ENCODE measurements around the gene SHROOM4.

GRCh38 chrX:50698944-50699343 is 115.0 kb downstream of the SHROOM4 start:
- TF ChIP-seq, protein P1, sequence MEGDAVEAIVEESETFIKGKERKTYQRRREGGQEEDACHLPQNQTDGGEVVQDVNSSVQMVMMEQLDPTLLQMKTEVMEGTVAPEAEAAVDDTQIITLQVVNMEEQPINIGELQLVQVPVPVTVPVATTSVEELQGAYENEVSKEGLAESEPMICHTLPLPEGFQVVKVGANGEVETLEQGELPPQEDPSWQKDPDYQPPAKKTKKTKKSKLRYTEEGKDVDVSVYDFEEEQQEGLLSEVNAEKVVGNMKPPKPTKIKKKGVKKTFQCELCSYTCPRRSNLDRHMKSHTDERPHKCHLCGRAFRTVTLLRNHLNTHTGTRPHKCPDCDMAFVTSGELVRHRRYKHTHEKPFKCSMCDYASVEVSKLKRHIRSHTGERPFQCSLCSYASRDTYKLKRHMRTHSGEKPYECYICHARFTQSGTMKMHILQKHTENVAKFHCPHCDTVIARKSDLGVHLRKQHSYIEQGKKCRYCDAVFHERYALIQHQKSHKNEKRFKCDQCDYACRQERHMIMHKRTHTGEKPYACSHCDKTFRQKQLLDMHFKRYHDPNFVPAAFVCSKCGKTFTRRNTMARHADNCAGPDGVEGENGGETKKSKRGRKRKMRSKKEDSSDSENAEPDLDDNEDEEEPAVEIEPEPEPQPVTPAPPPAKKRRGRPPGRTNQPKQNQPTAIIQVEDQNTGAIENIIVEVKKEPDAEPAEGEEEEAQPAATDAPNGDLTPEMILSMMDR (IDR thresholded peaks at IDR 0.05; ENCODE audit: low read depth, low read length) = no peak
- TF ChIP-seq POLR2A (IDR thresholded peaks at IDR 0.05; ENCODE audit: extremely low read depth, insufficient read length) (no peak), MAX (IDR thresholded peaks at IDR 0.05; ENCODE audit: low read depth, low read length) (no peak)
